Measurements from ENCODE around the gene NAALADL2. TPM values are rescaled to one million over a fixed set of nuclear protein-coding genes. Genes with fewer than 3 reads are reported as not detected.

Gene NAALADL2
- total and polyA plus RNA-seq, 2 donors from 2014 or later = 2.0 to 20.2 TPM

DNA sequence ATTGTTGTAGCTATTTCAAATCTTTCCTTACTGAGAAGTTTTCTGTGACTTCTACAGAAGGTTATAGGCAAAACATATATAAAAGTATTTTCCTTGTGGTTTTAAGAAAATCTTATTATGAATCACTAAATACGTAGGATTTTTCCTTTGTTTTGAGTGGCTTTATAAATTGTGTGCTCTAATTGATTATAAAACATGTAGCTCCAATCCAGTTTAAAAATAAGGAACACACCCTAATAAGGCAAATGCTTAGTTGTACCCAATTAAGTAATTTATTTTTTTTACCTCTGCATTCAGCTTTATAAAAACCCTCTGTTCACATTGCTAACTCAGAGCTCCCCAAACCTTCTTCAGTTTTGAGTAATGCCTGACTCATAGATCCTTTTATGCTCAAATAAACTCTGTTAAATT, 408.0 kb downstream of the NAALADL2 start:
- TF ChIP-seq CTCF (IDR thresholded peaks at IDR 0.05; ENCODE audit: borderline replicate concordance, extremely low read depth, insufficient read depth) = no peak
- H3K9ac ChIP-seq (ENCODE audit: low read length in 3 of 3) = no peak overlapping the region
- DNase-seq (no peak), FAIRE-seq (no peak)
- H3K27me3 ChIP-seq (ENCODE audit: control insufficient read depth, insufficient read depth, low read length) = no peaks in the 10 kb centered on the region
- no peaks in the 10 kb centered on the region for H3K4me1 ChIP-seq (ENCODE audit: control insufficient read depth in 2 of 3, insufficient read depth in 2 of 3, low read depth in 1 of 3, low read length in 3 of 3)
- no peak overlapping the region for H3K4me3 ChIP-seq (ENCODE audit: low read length in 3 of 3)
- H3K27ac ChIP-seq (ENCODE audit: low read depth in 2 of 2, low read length in 2 of 2) = no peak overlapping the region
- intact Hi-C loops (cut with DNase I) = no loop called here
- no peaks in the 10 kb centered on the region for H3K36me3 ChIP-seq (ENCODE audit: control insufficient read depth in 2 of 3, insufficient read depth in 3 of 3, low read length in 3 of 3)
- no peaks in the 10 kb centered on the region for H3K9me3 ChIP-seq (ENCODE audit: control insufficient read depth in 2 of 3, insufficient read depth in 1 of 3, low read length in 3 of 3)

GRCh38 chr3:175267561-175267960, 408.4 kb downstream of the NAALADL2 start:
- no peak for DNase-seq
- no peak for TF ChIP-seq CTCF (IDR thresholded peaks at IDR 0.05; ENCODE audit: borderline replicate concordance, extremely low read depth, insufficient read depth)
- Histone ChIP-seq H3K27ac (ENCODE audit: low read depth in 2 of 2, low read length in 2 of 2) (no peak overlapping the region), H3K4me3 (ENCODE audit: low read length in 3 of 3) (no peak overlapping the region), H3K9ac (ENCODE audit: low read length in 3 of 3) (no peak overlapping the region), H3K36me3 (ENCODE audit: control insufficient read depth in 2 of 3, insufficient read depth in 3 of 3, low read length in 3 of 3) (no peaks in the 10 kb centered on the region), H3K27me3 (ENCODE audit: control insufficient read depth, insufficient read depth, low read length) (no peaks in the 10 kb centered on the region), H3K9me3 (ENCODE audit: control insufficient read depth in 2 of 3, insufficient read depth in 1 of 3, low read length in 3 of 3) (no peaks in the 10 kb centered on the region), H3K4me1 (ENCODE audit: control insufficient read depth in 2 of 3, insufficient read depth in 2 of 3, low read depth in 1 of 3, low read length in 3 of 3) (no peaks in the 10 kb centered on the region)
- intact Hi-C loops (cut with DNase I) = no loop called here
- FAIRE-seq = no peak

- Histone ChIP-seq H3K4me3 (ENCODE audit: low read length in 3 of 3) (no peak overlapping the region), H3K27ac (ENCODE audit: low read depth in 2 of 2, low read length in 2 of 2) (no peak overlapping the region), H3K9ac (ENCODE audit: low read length in 3 of 3) (no peak overlapping the region), H3K36me3 (ENCODE audit: control insufficient read depth in 2 of 3, insufficient read depth in 3 of 3, low read length in 3 of 3) (no peaks in the 10 kb centered on the region), H3K9me3 (ENCODE audit: control insufficient read depth in 2 of 3, insufficient read depth in 1 of 3, low read length in 3 of 3) (no peaks in the 10 kb centered on the region), H3K27me3 (ENCODE audit: control insufficient read depth, insufficient read depth, low read length) (no peaks in the 10 kb centered on the region), H3K4me1 (ENCODE audit: control insufficient read depth in 2 of 3, insufficient read depth in 2 of 3, low read depth in 1 of 3, low read length in 3 of 3) (no peaks in the 10 kb centered on the region)
- FAIRE-seq (no peak), DNase-seq (no peak)
- TF ChIP-seq CTCF (IDR thresholded peaks at IDR 0.05; ENCODE audit: borderline replicate concordance, extremely low read depth, insufficient read depth) = no peak
- intact Hi-C loops (cut with DNase I) = no loop called here
Measured at GRCh38 chr3:175269394-175269793, 410.3 kb downstream of the NAALADL2 start.

DNA sequence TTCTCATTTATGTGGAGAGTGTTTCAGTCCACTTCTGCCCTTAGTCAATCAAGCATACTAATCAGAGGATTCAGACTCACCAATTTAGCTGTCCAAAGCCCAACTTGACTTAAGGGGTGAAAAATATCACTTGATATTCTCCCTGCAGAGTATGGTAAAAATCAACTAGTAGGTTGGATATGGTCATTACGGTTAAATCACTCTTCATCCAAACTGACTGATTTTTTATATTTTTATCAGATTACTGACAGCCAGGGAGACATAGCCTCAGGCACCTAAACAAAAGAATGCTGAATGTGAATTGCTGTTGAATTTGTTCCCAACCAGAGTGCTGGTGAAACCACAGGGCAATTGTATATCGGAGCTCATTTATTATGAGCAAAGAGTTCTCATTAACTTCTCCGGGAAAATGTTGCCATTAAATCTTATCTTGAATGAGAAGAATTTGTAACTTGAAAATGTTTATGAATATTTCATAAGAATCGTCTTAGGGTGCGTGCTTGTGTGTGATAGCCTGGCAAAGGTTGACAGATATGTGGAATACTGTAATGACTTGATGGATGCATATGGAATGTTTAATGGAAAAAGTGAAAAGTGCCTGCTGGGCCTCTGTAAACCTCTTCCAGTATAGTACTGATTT, 411.2 kb downstream of the NAALADL2 start:
- Histone ChIP-seq H3K36me3 (ENCODE audit: control insufficient read depth in 2 of 3, insufficient read depth in 3 of 3, low read length in 3 of 3) (no peaks in the 10 kb centered on the region), H3K9ac (ENCODE audit: low read length in 3 of 3) (no peak overlapping the region), H3K4me1 (ENCODE audit: control insufficient read depth in 2 of 3, insufficient read depth in 2 of 3, low read depth in 1 of 3, low read length in 3 of 3) (no peaks in the 10 kb centered on the region), H3K27me3 (ENCODE audit: control insufficient read depth, insufficient read depth, low read length) (no peaks in the 10 kb centered on the region), H3K9me3 (ENCODE audit: control insufficient read depth in 2 of 3, insufficient read depth in 1 of 3, low read length in 3 of 3) (no peaks in the 10 kb centered on the region), H3K4me3 (ENCODE audit: low read length in 3 of 3) (no peak overlapping the region), H3K27ac (ENCODE audit: low read depth in 2 of 2, low read length in 2 of 2) (no peak overlapping the region)
- FAIRE-seq (no peak), DNase-seq (no peak)
- intact Hi-C loops (cut with DNase I) = no loop called here
- TF ChIP-seq CTCF (IDR thresholded peaks at IDR 0.05; ENCODE audit: borderline replicate concordance, extremely low read depth, insufficient read depth) = no peak

Data from kidney (tissue), 14 donors.